ENCODE results near the gene HSD11B1.

GRCh38 chr1:209675565-209676154 is 29.0 kb upstream of the HSD11B1 start:
- TF ChIP-seq CTCF (IDR thresholded peaks at IDR 0.05) (no peak), POLR2A (IDR thresholded peaks at IDR 0.05) (peak; percentile 84)
